GM12865 (cell line): ENCODE measurements around the gene ATE1.

ENCODE experiments used
- DNase-seq: peaks from one replicate; pipeline ENCODE4 v3.0.0; 2010; ENCODE audit warnings: low read depth
- H3K4me3 ChIP-seq: 2 replicates; pipeline ENCODE4 v1.5.1; 2011; ENCODE audit warnings: mild to moderate bottlenecking, low read depth, low read length, control low read depth
- CTCF ChIP-seq: IDR thresholded peaks from 2 replicates; pipeline ENCODE4 v1.5.1; 2011; ENCODE audit warnings: low read length, control low read depth, low read depth, inconsistent platforms; ENCODE audit not compliant: insufficient read depth; ENCODE audit errors: missing control alignments

ATE1 gene

GRCh38 chr10:121734589-121735045, 193.2 kb downstream of the ATE1 start:
- TF ChIP-seq CTCF: peak; percentile 61
- peak; percentile 34 for DNase-seq
- H3K4me3 ChIP-seq: no peak overlapping the region

GRCh38 chr10:121732656-121733445, 195.0 kb downstream of the ATE1 start:
- TF ChIP-seq CTCF: no peak
- no peak overlapping the region for H3K4me3 ChIP-seq
- no peak for DNase-seq

GRCh38 chr10:121732172-121732571, 195.7 kb downstream of the ATE1 start:
- no peak for TF ChIP-seq CTCF
- no peak overlapping the region for H3K4me3 ChIP-seq
- no peak for DNase-seq

GRCh38 chr10:121724282-121724681, 203.5 kb downstream of the ATE1 start:
- H3K4me3 ChIP-seq: no peak overlapping the region
- TF ChIP-seq CTCF: no peak
- no peak for DNase-seq

- TF ChIP-seq CTCF: no peak
- no peak overlapping the region for H3K4me3 ChIP-seq
- DNase-seq: no peak
These were observed 205.2 kb downstream of the ATE1 start for GRCh38 chr10:121722665-121723064.

- TF ChIP-seq CTCF: no peak
- DNase-seq: no peak
These were observed 206.6 kb downstream of the ATE1 start for GRCh38 chr10:121721257-121721656.

GRCh38 chr10:121715969-121716368, 211.9 kb downstream of the ATE1 start:
- no peak for TF ChIP-seq CTCF
- no peak for DNase-seq
- no peak overlapping the region for H3K4me3 ChIP-seq

More at GRCh38 chr10:121721257-121721656, 206.6 kb downstream of the ATE1 start:
- H3K4me3 ChIP-seq: no peak overlapping the region
